ENCODE measurements around the gene NTM.

- no peak for TF ChIP-seq CTCF (IDR thresholded peaks at IDR 0.05)
- TF ChIP-seq POLR2A (IDR thresholded peaks at IDR 0.05), result no peak
- TF ChIP-seq EP300 (IDR thresholded peaks at IDR 0.05; ENCODE audit: low read depth), result no peak
Observed at GRCh38 chr11:132206993-132207392, 836.6 kb downstream of the NTM start.

All from transverse colon (tissue), 3 donors.